Astrocyte of the spinal cord (primary cell): ENCODE results near the gene ARID5A.
A peak's percentile ranks its signal among the peaks of the same experiment; 100 is the strongest.

ENCODE experiments used
- DNase-seq: peaks from one replicate; pipeline ENCODE4 v3.0.0; 2011; ENCODE audit warnings: low read depth, low spot score
- H3K4me3 ChIP-seq: 2 replicates; pipeline ENCODE4 v1.5.1; 2011; ENCODE audit warnings: low read depth, mild to moderate bottlenecking, low read length, moderate library complexity
- in situ Hi-C: cut with HindIII; loops from 2 replicates; pipeline ENCODE4 v1.10.0; 2017; ENCODE audit warnings: low sequenced_read_pairs
- TF ChIP-seq, protein P1 (sequence below): IDR thresholded peaks from 2 replicates; pipeline ENCODE4 v1.5.1; 2012; ENCODE audit warnings: low read depth, mild to moderate bottlenecking, low read length, inconsistent platforms

ARID5A gene

DNA sequence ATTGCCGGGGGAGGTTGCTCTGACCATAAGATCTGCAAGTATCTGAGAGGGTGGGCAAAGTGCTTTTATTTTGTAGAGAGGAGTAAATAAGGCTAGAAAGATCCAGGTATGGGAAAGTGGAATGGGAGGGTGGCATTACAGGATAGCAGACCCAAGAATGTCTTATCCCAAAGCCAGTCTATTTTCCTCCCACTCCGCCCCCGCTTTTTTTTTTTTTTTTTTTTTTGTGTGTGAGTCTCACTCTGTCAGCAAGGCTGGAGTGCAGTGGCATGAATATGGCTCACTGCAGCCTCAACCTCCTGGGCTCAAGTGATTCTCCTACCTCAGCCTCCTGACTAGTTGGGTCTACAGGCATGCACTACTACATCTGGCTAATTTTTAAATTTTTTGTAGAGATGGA lies 31.5 kb downstream of the ARID5A start:
- in situ Hi-C loops: loop anchor here (25.0 kb wide), 1 partner anchor 244 kb away; the partner anchor contains the start of gene CNNM3
- TF ChIP-seq, protein P1, sequence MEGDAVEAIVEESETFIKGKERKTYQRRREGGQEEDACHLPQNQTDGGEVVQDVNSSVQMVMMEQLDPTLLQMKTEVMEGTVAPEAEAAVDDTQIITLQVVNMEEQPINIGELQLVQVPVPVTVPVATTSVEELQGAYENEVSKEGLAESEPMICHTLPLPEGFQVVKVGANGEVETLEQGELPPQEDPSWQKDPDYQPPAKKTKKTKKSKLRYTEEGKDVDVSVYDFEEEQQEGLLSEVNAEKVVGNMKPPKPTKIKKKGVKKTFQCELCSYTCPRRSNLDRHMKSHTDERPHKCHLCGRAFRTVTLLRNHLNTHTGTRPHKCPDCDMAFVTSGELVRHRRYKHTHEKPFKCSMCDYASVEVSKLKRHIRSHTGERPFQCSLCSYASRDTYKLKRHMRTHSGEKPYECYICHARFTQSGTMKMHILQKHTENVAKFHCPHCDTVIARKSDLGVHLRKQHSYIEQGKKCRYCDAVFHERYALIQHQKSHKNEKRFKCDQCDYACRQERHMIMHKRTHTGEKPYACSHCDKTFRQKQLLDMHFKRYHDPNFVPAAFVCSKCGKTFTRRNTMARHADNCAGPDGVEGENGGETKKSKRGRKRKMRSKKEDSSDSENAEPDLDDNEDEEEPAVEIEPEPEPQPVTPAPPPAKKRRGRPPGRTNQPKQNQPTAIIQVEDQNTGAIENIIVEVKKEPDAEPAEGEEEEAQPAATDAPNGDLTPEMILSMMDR: no peak
- H3K4me3 ChIP-seq: no peak overlapping the region
- DNase-seq: no peak

DNA sequence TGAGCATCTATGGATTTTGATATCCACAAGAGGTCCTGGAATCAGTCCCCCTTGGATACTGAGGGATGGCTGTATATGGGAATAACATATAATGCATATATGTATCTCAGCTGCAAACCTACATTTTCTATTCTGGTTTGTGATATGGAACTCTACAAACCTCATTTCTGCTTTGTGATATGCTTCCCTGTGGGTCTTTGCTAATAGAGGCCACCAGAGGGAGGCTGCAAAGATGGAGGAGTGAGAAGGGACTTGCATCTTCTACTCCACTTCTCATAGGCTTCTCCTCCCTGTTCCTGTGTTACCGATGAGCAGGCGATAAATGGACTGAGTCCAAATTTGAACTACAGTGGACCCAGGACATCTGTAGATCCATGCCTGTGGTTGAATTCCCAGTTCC lies 37.8 kb downstream of the ARID5A start:
- DNase-seq: no peak
- TF ChIP-seq, protein P1: peak; percentile 32
- H3K4me3 ChIP-seq: no peak overlapping the region
- in situ Hi-C loops: loop anchor here (25.0 kb wide), 1 partner anchor 238 kb away; the partner anchor contains the start of gene CNNM3

DNA sequence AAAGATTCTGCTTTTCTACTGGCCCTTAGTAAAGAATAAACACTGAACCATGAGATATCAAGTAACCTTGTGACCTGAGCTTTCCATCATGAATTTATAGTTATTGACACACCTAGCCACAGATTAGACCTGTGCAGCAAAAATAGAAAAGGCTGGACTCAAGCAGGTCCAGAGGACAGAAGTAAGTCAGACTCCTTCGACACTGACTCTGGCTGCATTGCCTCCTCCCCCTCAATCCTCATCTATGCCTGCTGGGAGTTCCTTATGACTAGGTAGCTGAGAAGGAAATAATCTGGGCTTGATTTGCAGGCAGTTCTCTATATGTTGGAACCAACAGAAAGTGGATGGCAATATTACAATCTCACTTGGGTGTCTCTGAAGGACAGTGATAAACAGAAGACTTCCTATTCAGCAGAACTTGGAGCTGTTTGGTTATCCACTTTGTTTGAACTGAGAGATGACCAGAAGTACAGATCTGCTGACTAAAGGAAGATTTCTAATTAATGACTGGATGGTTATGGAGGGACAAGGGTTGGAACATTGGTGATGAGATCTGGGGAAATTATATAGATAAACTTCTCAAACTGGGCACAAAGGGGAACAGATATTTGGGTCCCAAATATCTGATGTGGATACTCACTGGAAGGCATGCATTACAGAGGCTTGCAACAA lies 39.4 kb downstream of the ARID5A start:
- TF ChIP-seq, protein P1: no peak
- DNase-seq: no peak
- in situ Hi-C loops: no loop called here
- no peak overlapping the region for H3K4me3 ChIP-seq

DNA sequence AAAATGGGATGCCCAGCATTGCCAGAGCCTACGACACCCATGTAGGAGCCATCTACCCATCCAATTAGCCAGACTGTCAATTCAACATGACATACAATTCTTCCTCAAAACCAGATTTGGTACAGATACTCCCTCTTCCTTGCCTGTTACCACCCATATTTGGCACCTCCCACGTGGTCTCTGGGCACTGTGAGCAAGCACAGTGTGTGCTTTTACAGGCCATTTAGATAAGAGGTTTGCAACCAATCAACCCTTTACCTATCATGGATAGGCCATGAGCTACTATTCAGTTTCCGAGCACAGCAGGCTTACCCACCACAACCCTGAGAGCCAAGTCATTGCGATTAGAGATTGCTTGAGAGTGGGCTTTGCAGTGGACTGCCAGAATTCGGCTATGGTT lies 40.9 kb downstream of the ARID5A start:
- in situ Hi-C loops: no loop called here
- TF ChIP-seq, protein P1: no peak

GRCh38 chr2:96578731-96579130 lies 42.2 kb downstream of the ARID5A start:
- in situ Hi-C loops: no loop called here
- H3K4me3 ChIP-seq: no peak overlapping the region
- DNase-seq: no peak
- TF ChIP-seq, protein P1: no peak

More for the DNA sequence above, 40.9 kb downstream of the ARID5A start:
- no peak for DNase-seq
- no peak overlapping the region for H3K4me3 ChIP-seq

- in situ Hi-C loops: no loop called here
Observed at GRCh38 chr2:96579422-96579821, 42.9 kb downstream of the ARID5A start.

More at GRCh38 chr2:96579422-96579821, 42.9 kb downstream of the ARID5A start:
- TF ChIP-seq, protein P1: no peak
- no peak for DNase-seq
- no peak overlapping the region for H3K4me3 ChIP-seq
